Measurements from ENCODE around the gene TMSB10. TPM values are rescaled to one million over a fixed set of nuclear protein-coding genes. Genes with fewer than 3 reads are reported as not detected.
"Not testable (repeated sequence)": the region's sequence is repeated elsewhere in the genome, so short reads cannot be mapped to it uniquely, and the experiment has no call there.

Gene TMSB10
- polyA plus RNA-seq, 3 donors: 1,436 to 1,861 (median 1,549) TPM

DNA sequence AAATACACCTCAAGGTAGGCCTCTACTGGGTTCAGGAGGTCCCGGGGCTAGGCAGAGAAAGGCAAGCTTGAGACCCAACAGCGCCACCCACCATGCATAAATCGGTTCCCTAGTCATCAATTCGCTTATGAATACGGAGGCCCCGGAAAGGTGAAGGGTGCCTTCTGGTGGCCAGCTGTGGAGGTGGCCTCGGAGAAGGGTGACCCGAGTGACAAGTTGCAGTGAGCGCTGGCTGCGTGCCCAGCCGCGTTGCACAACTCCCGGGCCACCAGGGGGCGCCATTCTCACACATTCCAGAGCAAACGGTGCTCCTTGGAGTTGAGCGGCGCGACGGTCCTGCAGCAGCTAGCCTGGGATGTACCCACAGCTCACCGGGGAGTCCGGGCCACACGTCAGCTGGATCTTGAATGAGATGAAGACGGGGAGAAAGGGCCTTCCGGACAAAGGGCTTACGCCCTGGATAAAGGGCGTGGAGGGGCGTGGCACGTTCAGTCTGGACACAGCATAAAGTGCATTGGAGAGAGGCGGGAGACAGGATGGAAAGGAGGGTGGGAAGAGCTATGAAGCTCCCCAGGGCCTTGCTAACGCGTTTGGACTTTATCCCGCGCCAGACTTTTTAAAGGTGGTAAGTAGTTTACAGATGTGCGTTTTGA is 20.4 kb downstream of the TMSB10 start:
- DNase-seq: peak; percentile 93

GRCh38 chr2:84927275-84927627 is 21.8 kb downstream of the TMSB10 start:
- DNase-seq: no peak

GRCh38 chr2:84931384-84931821 is 25.9 kb downstream of the TMSB10 start:
- DNase-seq: no peak

DNA sequence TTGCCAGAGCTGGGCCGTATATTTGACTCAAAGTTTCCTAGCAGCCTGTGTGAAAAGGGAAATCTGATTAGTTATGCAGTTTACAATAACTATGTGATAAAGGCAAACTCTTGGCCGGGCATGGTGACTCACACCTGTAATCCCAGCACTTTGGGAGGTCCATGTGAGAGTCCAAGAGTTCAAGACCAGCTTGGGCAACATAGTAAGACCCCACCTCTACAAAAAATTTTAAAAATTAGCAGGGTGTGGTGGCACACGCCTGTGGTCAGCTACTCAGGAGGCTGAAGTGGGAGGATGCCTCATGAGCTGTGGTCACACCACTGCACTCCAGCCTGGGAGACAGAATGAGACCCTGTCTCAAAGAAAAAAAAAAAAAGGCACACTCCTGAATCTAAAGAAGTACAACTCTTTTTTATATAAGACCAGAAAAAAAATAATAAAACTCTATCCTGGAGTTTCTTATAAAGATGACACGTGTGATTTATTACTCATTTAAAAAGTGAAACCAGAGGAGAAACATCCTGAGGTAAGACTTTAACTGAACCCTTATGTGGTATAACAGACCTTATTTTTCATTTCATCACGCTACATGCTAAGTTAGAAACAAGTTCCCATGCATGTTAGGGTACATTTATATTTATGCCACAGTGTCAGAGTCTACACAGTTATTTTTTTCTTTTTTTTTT is 32.9 kb downstream of the TMSB10 start:
- DNase-seq: no peak

GRCh38 chr2:84939426-84940087 is 34.1 kb downstream of the TMSB10 start:
- no peak for DNase-seq

DNA sequence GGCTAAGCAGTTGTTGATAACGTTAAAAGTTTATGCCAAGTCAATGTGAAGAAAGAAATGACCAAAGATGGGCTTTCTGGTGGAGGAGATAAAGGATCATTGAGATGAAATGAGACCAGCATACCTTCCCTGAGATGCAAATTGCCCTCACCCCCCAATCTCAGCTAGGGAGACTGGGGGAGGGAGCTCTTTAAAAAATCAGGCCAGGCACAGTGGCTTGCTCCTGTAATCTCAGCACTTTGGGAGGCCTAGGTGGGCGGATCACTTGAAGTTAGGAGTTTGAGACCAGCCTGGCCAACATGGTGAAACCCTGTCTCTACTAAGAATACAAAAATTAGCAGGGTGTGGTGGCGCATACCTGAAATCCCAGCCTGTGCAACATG is 34.6 kb downstream of the TMSB10 start:
- DNase-seq: no peak

DNA sequence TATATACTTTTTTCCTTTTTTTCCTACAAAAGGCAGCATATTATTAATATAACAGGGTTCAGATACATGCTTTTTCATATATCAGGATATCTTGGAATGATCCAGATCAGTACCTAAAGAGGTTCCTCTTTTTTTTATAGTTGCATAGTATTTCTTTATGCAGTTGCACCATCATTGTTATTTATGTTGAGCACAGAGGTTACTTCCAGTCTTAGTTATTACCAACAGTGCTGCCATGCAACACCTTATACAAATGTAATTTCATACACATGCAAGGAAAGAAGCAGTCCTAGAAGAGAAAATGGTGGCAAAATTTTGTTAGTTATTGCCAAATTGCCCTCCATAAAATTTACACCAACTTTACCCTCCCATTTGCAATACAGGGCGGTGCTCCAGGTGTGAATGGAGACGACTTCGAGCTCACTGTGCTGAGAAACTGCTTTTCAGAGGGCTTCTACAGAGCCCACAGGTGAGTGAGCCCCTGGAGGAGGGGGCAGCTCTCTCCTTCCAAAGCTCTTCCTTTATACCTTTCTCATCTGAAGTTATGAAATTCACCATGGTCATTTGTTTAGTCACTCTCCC is 35.5 kb downstream of the TMSB10 start:
- no peak for DNase-seq

DNA sequence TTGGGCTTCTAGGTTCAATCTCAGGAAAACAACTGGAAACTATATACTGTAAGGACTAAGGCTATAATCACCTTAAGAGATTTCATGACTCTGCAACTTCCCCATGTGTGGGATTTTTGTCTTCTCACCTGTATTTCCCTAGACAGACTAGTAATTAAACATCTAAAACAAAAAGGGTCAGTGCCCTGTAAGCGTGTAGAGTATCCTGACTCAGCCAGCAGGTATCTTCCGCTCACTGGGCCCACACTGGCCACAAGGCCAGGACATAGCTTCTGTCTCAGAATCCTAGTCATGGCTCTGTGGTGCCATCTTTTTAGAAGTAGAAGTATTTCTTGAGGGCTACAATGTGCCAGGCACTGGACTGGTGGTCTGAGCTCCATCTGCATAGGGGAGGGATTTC is 36.7 kb downstream of the TMSB10 start:
- no peak for DNase-seq

GRCh38 chr2:84942964-84943421 is 37.5 kb downstream of the TMSB10 start:
- DNase-seq: no peak

- DNase-seq: no peak
Observed at GRCh38 chr2:84944295-84944909, 38.9 kb downstream of the TMSB10 start.

DNA sequence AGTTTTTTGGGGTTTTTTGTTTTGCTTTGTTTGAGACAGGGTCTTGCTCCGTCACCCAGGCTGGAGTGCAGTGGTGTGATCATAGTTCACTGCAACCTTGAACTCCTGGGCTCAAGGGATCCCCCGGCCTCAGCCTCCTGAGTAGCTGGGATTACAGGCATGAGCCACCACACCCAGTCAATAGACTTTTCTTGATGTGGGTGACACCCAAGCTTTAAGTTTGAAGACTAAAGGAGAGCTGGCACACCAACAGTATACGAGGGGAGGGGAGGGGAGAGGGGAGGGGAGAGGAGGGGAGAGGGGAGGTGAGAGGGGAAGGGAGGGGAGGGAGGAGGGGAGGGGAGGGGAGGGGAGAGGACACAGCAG is 40.4 kb downstream of the TMSB10 start:
- not testable (repeated sequence) for DNase-seq

- DNase-seq: no peak
Observed at GRCh38 chr2:84946204-84947009, 41.0 kb downstream of the TMSB10 start.

GRCh38 chr2:84947010-84947593 is 41.6 kb downstream of the TMSB10 start:
- DNase-seq: no peak

DNA sequence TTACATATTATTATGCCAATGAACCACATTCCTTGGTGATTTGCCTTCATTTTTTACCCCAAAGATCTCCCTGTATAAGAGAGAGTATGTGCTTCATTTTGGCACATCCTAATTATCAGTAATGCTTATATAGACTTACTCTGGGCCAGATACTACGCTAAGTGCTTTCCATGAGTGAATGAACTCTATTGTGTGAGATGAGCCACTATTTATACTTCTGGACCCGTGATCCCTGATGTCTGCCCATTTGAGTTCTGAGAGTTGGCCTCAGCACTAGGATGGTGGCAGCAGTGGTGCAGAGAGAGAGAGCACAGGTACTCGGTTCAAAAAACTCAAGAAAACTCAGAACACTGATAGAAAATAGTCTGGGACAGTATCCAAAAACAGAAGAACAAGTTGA is 48.1 kb downstream of the TMSB10 start:
- DNase-seq: no peak

DNA sequence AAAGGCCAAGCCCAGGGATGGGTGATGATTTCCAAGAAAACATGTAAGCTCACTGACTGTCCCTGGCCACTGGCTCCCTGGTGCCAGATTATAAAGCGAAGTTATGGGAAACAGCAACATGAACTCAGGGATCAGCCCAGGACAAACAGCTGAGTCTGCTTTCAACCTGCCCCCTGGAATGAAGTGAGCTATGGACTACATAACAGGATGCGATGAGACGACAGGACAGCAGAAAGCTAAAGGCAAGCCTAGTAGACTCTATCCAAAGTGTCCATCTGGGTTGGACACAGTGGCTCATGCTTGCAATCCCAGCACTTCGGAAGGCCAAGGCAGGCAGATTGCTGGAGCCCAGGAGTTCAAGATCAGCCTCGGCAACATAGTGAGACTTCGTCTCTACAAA is 48.9 kb downstream of the TMSB10 start:
- DNase-seq: no peak

Other genes starting within 250 kb of the TMSB10 start
- under 1 TPM; 0.30 to 0.88 (median 0.36) TPM for gene TRABD2A, start 24.6 kb upstream of the TMSB10 start, polyA plus RNA-seq (ENCODE audit: insufficient read length in 3 of 3)
- gene KCMF1, start 65.5 kb downstream of the TMSB10 start, polyA plus RNA-seq (ENCODE audit: insufficient read length in 3 of 3): 10 to 100 TPM; 46.3 to 49.1 (median 47.8) TPM
- gene TCF7L1, start 227.7 kb downstream of the TMSB10 start, polyA plus RNA-seq (ENCODE audit: insufficient read length in 3 of 3): 10 to 100 TPM; 56.7 to 62.1 (median 58.2) TPM

Measured in renal pelvis (tissue), 4 donors.